GM18861 (cell line): ENCODE measurements around the gene CHCHD6.

Source experiments
- ATAC-seq: cut with Tn5 transposase; IDR thresholded peaks from one replicate; pipeline ENCODE4 v1.9.1; 2021; ENCODE audit not compliant: unreplicated experiment

CHCHD6 gene

DNA sequence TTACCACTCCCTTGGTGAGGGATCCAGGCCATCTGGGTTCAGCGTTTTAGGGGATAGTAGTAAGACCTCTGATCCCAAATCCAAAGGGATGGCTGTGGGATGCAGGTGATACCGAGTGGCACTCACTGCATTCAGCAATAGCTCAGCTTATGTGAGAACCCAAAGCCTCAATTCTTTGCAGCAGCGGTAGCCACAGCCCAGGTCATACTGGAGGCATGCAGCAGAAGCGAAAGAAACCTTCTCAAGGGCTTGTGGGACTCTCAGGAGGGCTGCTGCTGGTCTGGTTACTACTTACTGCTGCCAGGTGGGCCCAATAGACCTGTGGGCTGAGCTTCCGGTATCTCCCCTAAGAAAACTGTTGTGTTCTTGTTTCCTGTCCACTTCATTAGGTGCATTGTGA lies 38.0 kb downstream of the CHCHD6 start:
- no peak for ATAC-seq

DNA sequence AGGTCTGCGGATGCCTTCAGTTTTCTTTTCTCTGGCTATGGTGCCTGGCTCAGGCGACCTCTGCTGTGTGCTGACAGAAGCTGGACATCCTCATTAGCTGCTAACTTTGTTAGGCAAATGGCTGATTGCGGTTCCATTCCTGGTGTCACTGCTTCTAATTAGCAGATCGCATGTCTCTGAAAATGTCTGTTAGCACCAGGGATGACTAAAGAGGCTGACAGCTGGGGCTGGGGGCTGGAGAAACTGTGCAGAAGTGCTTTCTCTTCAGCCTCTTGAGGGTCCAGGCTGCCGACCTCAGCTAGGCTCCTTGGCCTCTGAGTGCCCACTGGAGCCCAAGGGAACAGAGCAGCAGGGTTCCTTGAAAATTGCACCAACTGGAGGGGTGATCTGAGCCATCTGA lies 39.3 kb downstream of the CHCHD6 start:
- ATAC-seq = no peak

DNA sequence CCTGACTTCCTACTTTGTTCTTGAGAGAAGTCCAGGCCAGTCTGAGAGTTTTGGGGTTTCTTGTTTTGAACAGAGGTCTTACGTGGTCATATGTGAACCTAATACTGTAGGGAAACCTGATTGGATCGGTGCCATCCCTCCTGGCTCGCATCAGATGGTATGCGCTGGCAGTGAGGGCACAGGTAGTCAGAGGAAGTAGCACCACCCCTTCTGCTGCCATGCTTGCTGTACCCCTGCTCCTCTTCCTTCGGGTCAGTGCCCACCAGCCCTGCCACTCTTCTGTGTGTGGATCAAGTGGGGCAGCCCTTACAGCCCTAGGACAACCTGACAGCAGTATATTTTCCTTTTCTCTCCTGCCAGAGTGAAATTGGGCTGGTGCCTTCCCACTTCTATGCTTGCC lies 39.7 kb downstream of the CHCHD6 start:
- no peak for ATAC-seq

DNA sequence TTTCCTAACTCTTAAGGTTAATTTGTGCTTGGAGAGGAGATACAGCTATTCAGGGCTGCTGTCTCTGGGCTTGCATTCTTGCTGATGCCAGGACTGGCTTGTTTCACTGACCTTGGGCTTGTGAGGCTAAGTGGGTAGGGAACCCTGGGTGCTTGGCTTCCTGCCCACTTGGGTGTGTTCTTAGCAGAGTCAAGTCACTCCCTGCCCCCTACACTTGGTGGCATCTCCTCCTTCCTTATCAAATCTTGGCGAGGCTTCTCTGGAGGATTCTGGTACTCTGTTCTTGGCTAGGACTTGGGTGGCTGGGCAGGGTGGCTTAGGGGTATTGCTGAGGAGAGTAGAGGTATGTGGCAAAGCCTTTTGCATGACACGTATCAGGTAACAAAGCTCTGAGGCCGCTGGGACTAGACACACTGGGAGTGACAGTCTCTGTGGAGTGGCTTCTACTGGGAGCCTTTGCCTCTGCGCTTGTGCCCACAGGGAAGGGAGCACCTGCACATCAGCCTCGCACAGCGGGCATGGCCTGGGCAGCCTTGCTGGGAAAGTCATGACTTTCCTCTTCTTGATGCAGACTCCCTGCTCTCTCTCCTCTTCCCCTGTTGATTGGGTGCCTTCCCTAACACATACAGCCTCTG lies 41.8 kb downstream of the CHCHD6 start:
- ATAC-seq = no peak

DNA sequence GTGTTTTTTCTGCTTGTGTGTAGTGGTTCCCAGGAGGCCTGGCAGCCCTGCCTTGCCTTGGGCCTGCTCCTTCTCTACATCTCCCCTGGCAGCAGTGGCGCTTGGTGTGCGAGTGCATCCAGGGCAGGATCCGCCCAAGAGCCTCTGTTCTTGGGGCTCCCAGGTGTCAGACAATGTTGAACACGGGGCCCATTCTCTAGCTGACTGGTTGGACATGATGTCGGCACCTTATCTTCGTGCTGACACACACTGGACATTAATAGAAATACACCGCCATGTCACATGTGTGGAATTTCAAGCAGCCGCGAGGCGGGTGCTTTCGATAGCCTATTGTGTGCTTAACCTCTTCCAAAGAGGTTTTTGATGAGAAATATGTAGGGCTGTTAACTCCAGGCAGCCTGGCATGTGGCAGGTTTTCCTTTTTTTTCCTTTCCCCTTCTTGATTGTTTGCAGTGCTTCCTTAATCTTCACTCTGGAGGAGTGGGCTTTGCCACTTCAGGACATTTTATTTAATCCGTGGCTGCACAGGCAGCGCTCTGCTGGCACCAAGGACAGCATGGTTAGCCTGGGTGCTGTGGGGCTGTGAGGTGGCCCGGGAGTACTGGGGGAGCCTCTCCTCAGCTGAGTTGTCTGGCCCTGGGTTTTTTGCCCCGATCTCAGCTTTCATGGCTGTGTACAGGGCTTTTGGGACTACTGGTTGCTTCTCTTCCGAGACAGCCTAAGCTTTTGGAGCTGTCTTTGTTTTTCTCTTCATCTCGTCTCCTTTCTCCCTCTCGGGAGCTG lies 42.5 kb downstream of the CHCHD6 start:
- no peak for ATAC-seq

DNA sequence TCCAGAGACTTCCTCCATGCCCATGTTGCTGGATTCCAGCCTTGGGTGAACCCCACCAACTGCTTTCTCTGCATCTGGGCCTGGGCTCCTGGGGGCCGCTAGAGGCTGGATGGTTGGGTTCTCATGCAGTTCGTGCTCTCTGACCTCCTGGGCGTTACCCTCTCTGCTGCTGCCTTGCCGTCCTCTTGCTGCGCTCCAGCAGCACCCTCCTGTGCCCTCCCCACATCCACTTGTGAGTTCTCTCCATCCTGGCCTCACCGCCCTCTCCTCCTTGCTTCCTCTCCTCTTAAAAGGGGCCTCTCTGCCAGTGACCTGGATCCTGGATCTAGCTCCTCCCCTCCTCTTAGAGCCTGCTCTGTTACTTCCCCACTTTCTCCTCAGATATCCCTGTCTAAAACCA lies 43.7 kb downstream of the CHCHD6 start:
- ATAC-seq = no peak

DNA sequence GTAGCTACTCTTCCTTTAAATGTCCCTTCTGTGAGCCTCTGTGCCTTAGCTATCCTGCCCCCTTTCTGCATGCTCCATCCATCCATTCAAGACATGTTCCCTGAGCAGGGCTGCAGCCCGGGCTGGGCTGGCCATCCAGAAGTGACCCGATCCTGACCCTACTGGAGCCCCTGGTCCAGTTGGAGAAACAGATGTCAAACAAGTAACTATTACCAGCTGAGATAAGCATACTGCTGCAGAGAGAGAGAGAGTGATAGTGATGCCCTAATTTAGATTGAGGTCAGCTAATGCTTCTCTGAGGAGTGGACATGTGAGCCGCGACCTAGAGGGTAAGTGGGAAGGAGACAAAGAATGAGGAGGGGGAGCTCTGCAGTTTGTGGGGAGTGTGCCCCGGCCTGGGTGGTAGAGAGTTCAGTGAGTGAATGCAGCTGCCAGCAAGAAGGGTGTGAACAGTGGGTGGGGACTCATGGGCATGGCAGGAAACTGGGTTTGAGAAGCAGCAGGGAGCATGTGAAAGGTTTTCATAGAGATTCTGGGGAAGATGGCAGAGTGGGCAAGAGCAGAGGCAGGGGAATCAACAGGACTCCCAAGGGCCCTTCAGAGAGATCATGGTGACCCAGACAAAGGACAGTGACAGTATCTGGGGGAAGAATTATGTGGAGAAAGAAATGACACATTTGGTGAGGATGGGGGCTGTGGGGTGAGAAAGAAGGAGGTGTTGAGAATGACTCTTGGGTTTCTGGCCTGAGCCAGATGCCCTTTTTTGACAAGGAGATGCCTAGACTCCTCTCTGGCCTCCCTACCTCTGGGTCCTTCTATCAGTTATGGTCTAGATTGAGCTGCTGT lies 44.9 kb downstream of the CHCHD6 start:
- no peak for ATAC-seq

DNA sequence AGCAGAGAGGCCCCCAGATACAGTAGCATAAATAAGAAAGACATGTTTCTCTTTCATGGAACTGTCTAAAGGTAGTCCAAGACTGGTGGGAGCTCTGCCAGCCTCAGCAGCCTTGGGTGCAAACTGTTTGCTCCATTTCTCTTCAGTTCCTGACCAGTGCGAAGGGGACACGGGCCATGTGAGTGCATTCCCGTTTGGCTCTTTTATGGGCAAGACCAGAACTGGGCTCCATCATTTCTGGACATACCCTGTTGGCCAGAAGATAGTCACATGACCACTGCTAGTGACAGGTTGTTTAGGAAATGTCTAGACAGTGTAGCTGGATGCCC lies 45.5 kb downstream of the CHCHD6 start:
- ATAC-seq = no peak

DNA sequence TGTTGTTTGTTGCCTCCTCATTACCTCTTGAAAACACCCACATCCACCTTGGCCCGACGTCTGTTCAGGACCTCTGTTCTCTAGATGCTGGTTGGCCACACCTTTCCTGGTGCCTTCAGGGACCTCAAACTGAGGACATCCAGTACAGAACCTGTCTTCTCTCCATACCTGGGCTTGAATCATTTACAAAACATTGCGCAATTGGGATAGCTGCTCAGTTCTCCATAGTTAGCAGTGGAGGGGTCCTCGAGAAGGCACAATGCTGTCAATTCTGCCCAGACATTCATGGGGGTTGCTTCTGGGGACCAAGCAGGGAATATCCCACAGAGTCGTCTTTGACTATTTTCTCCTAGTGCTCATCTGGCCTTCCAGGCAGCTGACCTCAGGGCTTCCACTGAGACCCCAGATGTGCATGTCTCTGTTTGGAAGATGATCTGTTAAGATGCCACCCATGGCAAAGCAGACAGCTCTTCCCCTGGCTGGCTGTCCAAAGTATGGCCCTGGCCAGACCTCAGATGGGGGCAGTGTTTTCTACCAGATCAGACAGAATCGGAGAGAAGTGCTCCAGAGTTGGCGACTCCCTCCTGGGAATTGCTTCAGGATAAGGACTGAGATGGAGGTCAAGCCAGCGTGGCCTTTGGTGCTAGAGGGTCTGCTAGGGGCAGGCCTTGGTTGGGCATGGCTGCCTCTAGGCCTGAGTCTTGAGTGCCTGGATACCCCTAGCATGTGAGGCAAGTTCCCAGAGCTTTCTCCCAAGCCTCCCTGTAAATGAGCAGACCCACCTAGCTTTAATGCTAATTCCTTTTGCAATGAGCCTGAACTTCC lies 46.1 kb downstream of the CHCHD6 start:
- ATAC-seq = no peak

DNA sequence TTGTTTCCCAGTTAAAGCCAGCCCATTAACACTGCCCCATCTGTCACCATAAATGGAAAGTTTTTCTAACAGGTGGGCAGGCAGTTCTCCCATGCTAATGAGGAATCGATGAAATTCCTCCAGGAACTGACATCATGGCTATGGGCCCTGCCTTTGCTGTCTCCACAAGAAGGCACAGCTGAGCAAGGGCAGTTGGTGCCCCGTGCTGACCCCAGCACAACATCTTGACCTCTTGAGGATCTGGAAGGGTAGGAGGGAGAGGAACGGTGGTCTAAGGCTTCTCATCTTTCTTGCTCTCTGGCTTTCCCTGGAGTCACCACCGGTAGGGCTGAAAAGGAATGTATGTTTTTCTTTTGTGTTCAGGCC lies 46.7 kb downstream of the CHCHD6 start:
- ATAC-seq = no peak

DNA sequence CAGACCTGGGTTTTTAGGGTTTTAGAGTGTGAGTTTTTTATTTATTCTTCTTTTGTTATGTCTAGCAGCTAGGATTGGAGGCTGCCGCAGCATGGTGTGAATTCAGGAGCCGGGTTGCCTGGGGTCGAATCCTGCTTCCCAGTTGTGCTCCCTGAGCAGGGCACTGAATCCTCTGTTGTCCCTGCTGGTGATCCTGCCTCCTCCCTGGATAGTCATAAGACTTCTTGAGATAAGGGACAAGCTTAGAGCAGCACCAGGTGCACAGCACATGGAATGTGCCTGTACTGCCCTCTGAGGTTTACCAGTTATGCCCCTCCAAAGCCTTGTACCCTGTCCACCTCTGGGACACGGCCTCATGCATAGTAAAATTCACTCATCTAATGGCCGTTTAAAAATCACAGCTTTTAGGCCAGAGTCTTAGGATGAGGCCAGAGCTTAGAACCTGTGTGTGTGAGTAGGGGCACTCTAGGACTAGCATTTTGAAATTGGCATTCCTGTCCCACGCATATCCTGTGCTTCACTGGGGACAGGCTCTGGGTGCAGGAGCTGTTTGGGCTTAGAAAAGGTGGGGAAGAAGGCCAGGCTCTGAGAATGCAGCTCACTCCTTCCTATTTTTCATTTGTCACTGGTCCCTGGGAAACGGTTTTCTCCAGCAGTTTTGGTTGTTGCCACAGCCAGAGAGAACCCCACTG lies 47.7 kb downstream of the CHCHD6 start:
- no peak for ATAC-seq

DNA sequence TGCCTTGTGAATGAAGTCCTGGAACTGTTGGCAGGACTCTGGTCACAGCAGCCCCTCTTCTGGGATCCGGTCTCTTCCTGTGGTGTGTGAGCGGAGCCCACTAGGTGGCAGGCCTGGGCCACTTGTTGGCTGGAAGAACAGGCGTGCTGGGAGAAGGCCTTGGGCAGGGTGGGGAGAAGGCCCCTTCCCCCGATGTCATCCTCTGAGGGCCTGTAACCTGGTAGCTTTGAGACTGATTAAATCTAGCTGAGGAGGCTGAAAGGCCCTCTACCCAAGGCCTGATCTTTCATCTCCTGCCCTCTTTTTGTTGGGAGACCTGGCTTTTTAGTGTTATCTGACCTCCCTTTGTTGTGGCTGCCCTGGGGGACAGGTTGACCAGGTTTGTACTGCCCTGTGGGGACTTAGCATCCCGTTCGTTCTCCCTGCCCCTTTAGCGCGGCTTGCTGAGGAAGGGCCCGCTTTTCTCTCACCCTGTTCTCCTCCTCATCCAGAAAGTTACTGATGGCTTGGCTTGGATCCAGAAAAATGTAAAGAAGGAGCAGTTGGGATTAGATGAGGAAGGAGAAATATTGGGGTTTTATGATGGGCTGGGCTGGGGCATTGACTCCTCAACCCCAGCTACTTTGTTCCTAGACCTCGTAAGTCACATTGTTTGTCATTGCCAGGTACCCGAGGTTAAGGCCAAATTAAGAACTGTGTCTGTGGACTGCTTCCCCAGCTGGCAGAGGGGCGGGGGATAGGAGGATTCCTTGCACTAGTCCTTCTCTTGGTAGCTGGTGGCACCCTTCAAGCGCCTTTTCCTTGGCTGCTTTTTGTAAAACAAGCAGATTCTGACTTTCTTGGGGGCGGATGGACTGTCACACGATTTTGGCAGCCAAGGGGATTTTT lies 48.5 kb downstream of the CHCHD6 start:
- no peak for ATAC-seq

DNA sequence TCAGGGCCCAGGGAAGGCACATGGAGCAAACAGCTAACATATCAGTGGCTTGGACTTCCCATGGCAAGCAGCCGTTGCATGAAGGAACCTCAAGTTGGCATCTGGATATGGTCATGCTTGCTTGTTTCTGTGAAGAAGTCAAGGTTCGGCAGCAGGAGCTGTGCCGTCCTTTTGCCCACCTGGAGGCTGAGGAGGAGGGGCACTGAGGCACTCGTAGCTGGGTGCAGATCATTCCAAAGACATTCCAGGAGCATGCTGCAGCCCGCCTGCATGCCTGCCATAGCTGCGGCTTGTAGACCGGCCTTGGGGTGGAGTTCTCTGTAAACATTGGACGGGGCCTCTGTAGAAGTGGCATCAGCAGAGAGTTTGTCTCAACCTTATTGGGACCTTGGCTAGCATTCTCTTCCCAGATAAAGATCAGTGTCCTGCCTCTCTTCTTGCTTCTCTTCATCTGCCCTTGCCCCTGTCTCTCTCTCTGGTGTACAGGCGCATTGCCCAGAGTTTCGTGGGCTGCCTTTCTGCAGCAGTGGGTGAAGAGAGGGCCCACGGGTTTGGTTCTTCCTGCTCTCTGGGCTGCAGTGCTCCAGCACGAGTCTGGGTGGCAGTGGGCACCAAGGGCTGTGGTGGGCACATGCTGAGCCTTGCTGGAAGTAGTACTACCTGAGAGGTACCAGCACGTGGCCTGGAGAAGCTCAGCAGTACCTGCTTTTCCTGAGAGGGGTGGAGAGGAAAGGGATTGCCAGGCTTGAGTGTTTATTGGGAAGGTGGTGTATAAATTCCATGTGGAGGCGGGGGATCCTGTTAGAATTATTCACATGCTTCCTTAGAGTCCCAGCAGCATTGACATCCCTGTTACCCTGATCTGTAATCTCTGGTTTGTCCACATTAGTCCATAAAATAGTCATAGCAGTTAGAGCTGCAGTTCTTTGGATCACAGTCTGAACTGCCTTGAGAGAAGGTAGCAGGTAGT lies 49.4 kb downstream of the CHCHD6 start:
- ATAC-seq = no peak

DNA sequence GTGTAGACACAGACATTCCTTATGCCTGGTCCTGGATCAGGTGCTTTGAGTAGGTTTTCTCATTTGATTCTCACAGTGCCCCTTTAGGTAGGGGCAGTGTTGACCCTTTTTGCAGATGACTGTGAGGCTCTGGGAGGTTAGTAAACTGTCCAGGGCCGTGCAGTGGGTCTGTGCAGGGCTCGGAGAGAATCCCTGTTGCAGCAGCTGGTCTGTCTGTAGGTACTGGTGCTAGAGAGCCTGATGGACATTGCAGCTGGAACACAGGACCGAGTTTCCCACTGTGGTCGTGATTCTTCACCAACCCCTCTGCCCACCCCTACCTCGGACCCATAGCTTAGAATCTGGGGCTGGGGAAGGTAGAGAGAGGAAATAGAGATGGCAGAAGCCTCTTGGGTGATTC lies 51.8 kb downstream of the CHCHD6 start:
- ATAC-seq = no peak

DNA sequence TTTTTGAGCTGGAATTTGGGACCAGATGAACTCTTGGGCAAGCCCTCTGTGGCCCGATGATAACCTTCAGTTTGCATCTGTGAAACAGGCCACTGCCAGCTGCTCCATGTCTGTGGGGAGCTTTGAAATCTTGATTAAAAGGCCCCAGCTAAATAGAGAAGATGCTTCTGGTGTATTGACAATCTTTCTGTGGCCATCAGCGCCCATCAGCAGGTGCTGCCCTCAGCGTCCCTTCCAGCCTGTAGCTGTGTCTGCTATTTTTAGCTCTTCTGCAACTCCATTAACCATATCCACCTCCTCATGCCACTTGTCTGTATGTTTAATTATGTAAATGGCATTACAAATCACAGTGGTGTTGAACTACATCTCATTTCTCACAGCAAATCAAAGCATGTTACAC lies 54.0 kb downstream of the CHCHD6 start:
- no peak for ATAC-seq

DNA sequence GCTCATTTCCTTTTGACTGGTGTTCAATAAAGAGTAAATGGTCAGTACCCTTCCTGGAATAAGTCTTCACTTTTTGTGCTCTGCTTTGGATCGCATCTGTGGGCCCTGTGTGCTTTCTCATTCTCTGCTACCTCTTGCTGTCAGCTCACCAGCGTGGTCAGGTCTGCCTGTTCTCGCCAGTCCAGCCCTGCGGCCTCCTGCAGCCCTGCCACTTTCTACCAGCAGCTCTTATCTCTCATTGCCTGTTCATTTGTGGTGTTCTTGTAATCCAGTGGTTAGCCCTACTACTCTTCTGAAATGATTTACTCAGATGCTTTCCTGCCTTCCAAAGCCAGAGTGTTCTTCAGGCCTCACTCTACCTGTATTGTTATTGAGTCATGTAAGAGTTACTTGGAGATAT lies 54.8 kb downstream of the CHCHD6 start:
- ATAC-seq = no peak

DNA sequence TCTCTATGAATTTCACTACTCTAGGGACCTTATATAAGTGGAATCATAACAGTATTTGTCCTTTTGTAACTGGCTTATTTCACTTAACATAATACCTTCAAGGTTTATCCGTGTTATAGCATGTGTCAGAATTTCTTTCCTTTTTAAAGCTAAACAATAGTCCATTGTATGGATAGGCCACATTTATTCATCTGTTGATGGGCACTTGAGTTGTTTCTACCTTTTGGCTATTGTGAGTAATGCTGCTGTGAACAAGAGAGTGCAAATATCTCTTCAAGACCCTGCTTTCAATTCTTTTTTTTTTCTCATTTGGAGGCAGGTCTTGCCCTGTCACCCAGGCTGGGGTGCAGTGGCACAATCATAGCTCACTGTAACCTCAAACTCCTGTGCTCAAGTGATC lies 56.5 kb downstream of the CHCHD6 start:
- no peak for ATAC-seq

DNA sequence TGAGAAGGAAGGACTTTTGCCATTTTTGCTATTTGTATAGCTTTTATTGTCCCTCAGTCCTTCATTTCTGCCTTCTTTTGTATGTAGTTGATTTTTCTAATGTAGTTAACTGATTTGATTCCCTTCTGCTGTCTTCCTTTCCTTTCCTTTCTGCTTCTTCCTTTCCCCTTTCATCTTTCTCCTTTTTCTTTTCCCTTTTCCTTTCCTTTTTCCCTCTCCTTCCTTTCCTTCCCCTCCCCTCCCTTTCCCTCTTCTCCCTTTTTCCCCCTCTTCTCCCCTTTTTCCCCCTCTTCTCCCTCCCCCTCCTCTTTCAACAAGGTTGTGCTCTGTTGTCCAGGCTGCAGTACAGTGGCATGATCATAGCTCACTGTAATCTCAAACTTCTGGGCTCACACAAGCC lies 59.0 kb downstream of the CHCHD6 start:
- no peak for ATAC-seq
